GM23338 (cell line): ENCODE data around the gene ADAMTS17. TPM values are rescaled to one million over a fixed set of nuclear protein-coding genes. Genes with fewer than 3 reads are reported as not detected.

Experiments used
- ATAC-seq: fragments of 200-7000 bp; cut with Tn5 transposase; 3 replicates; pipeline ENCODE4 v1.9.1; 2020
- DNase-seq: peaks from one replicate; pipeline ENCODE4 v3.0.0-alpha.2; 2015; ENCODE audit warnings: low spot score
- H2AFZ ChIP-seq: fragments of 200-600 bp; sonication (generic); 2 replicates; pipeline ENCODE4 v1.8.0; 2016; ENCODE audit warnings: antibody characterized with exemption, mild to moderate bottlenecking, moderate library complexity
- H3F3A ChIP-seq: fragments of 200-600 bp; sonication (generic); replicated peaks from 2 replicates; pipeline ENCODE4 v1.8.0; 2017; ENCODE audit warnings: antibody characterized with exemption, mixed run types, low read depth
- H3K27ac ChIP-seq: fragments of 200-600 bp; sonication (generic); 2 replicates; pipeline ENCODE4 v1.6.1; 2016; ENCODE audit warnings: low read depth
- H3K27me3 ChIP-seq: fragments of 200-600 bp; sonication (generic); 2 replicates; pipeline ENCODE4 v1.8.0; 2016; ENCODE audit warnings: mild to moderate bottlenecking, mixed run types, moderate library complexity; ENCODE audit not compliant: insufficient read depth
- H3K36me3 ChIP-seq: fragments of 200-600 bp; sonication (generic); 2 replicates; pipeline ENCODE4 v1.8.0; 2016; ENCODE audit warnings: mild to moderate bottlenecking; ENCODE audit not compliant: insufficient read depth
- H3K4me1 ChIP-seq: fragments of 200-600 bp; sonication (generic); 2 replicates; pipeline ENCODE4 v1.8.0; 2016; ENCODE audit warnings: mild to moderate bottlenecking, moderate library complexity; ENCODE audit not compliant: insufficient read depth
- H3K4me2 ChIP-seq: fragments of 200-600 bp; sonication (generic); 2 replicates; pipeline ENCODE4 v1.7.1; 2017; ENCODE audit warnings: mixed run types
- H3K4me3 ChIP-seq: fragments of 200-600 bp; sonication (generic); 2 replicates; pipeline ENCODE4 v1.6.1; 2016; ENCODE audit warnings: mixed run types
- H3K79me2 ChIP-seq: fragments of 200-600 bp; sonication (generic); replicated peaks from 2 replicates; pipeline ENCODE4 v1.8.0; 2017; ENCODE audit warnings: mild to moderate bottlenecking; ENCODE audit not compliant: insufficient read depth
- H3K9me2 ChIP-seq: fragments of 200-600 bp; sonication (generic); 2 replicates; pipeline ENCODE4 v1.8.0; 2017; ENCODE audit not compliant: insufficient read depth
- H4K20me1 ChIP-seq: fragments of 200-600 bp; sonication (generic); replicated peaks from 2 replicates; pipeline ENCODE4 v1.8.0; 2017; ENCODE audit warnings: mild to moderate bottlenecking; ENCODE audit not compliant: insufficient read depth
- H3K27ac Mint-ChIP-seq: 2 replicates; pipeline ENCODE4 v1.8.0; 2020; ENCODE audit warnings: inconsistent platforms, mild to moderate bottlenecking, moderate library complexity, mixed read lengths
- H3K27me3 Mint-ChIP-seq: 3 replicates; pipeline ENCODE4 v1.8.0; 2022; ENCODE audit warnings: low read depth, mild to moderate bottlenecking, moderate library complexity, mixed read lengths, inconsistent platforms; ENCODE audit not compliant: insufficient read depth, poor library complexity
- H3K36me3 Mint-ChIP-seq: 3 replicates; pipeline ENCODE4 v1.8.0; 2021; ENCODE audit warnings: low read depth, mild to moderate bottlenecking, inconsistent platforms, moderate library complexity, mixed read lengths
- H3K4me1 Mint-ChIP-seq: 3 replicates; pipeline ENCODE4 v1.8.0; 2020; ENCODE audit warnings: mild to moderate bottlenecking, inconsistent platforms, mixed read lengths
- H3K4me3 Mint-ChIP-seq: 3 replicates; pipeline ENCODE4 v1.8.0; 2021; ENCODE audit warnings: moderate library complexity, mild to moderate bottlenecking, inconsistent platforms, mixed read lengths
- H3K9me3 Mint-ChIP-seq: 3 replicates; pipeline ENCODE4 v1.8.0; 2020; ENCODE audit warnings: moderate library complexity, mild to moderate bottlenecking, inconsistent platforms, mixed read lengths
- CREB1 ChIP-seq: fragments of 250-450 bp; sonication (Bioruptor Pico); IDR thresholded peaks from 2 replicates; pipeline ENCODE4 v1.5.0; 2020; ENCODE audit warnings: low read depth, mild to moderate bottlenecking, moderate library complexity
- CTCF ChIP-seq, 2 experiments: fragments of 200-600 bp in 1 of 2; sonication (generic) in 1 of 2; conservative IDR thresholded peaks; 2 replicates each; pipeline versions ENCODE4 v1.5.1 to v1.6.1; 2016 to 2017; ENCODE audit warnings: antibody characterized with exemption in 2 of 2, low read depth in 2 of 2, mild to moderate bottlenecking in 2 of 2, moderate library complexity in 1 of 2
- ETS1 ChIP-seq: IDR thresholded peaks from 2 replicates; pipeline ENCODE4 v1.6.1; 2016; ENCODE audit warnings: antibody characterized with exemption
- EZH2 ChIP-seq: fragments of 200-600 bp; sonication (generic); IDR thresholded peaks from one replicate; pipeline ENCODE4 v1.8.0; 2017; ENCODE audit warnings: antibody characterized with exemption, mild to moderate bottlenecking, low read depth; ENCODE audit not compliant: unreplicated experiment
- EZH2phosphoT487 ChIP-seq: fragments of 200-600 bp; sonication (generic); IDR thresholded peaks from one replicate; pipeline ENCODE4 v1.8.1; 2018; ENCODE audit warnings: antibody characterized with exemption; ENCODE audit not compliant: unreplicated experiment
- JUNB ChIP-seq: IDR thresholded peaks from one replicate; pipeline ENCODE4 v1.6.1; 2016; ENCODE audit warnings: antibody characterized with exemption; ENCODE audit not compliant: unreplicated experiment
- NANOG ChIP-seq: IDR thresholded peaks from 2 replicates; pipeline ENCODE4 v1.6.1; 2016; ENCODE audit warnings: antibody characterized with exemption, borderline replicate concordance
- POLR2AphosphoS5 ChIP-seq: IDR thresholded peaks from 2 replicates; pipeline ENCODE4 v1.6.1; 2016; ENCODE audit warnings: antibody characterized with exemption, low read depth
- REST ChIP-seq: IDR thresholded peaks from one replicate; pipeline ENCODE4 v1.6.1; 2018; ENCODE audit warnings: antibody characterized with exemption; ENCODE audit not compliant: unreplicated experiment
- STAT1 ChIP-seq: IDR thresholded peaks from one replicate; pipeline ENCODE4 v1.6.1; 2016; ENCODE audit warnings: antibody characterized with exemption; ENCODE audit not compliant: unreplicated experiment
- ZNF114 ChIP-seq: fragments of 250-450 bp; sonication (Bioruptor Pico); IDR thresholded peaks from 2 replicates; pipeline ENCODE4 v1.5.0; 2020; ENCODE audit warnings: mild to moderate bottlenecking, moderate library complexity
- ZNF331 ChIP-seq: fragments of 250-450 bp; sonication (Bioruptor Pico); IDR thresholded peaks from 2 replicates; pipeline ENCODE4 v1.5.0; 2020; ENCODE audit warnings: low read depth, mild to moderate bottlenecking, moderate library complexity
- ZNF462 ChIP-seq: fragments of 250-450 bp; sonication (Bioruptor Pico); IDR thresholded peaks from 2 replicates; pipeline ENCODE4 v1.5.0; 2020; ENCODE audit warnings: mild to moderate bottlenecking, moderate library complexity
- polyA plus RNA-seq: library from polyadenylated mRNA; unstranded; fragments of >200 nt; fragmentation: Nextera tagmentation; extraction: Ambion mirVana; gene quantifications from 2 replicates; pipeline ENCODE4 v1.2.1, GENCODE V29; 2016
- total RNA-seq: library from RNA; depleted of rRNA; stranded (reverse); fragments of >200 nt; shearing (Covaris generic); gene quantifications from 2 replicates; pipeline ENCODE4 v1.2.3, GENCODE V29; 2014

Gene ADAMTS17
- total and polyA plus RNA-seq, 2 experiments from 2014 or later, result 0.60 to 3.8 TPM

- H3K27me3 Mint-ChIP-seq, result peaks cover 3% of the 10 kb centered on the region
Measured at GRCh38 chr15:100037901-100038300, 303.9 kb downstream of the ADAMTS17 start.

More at GRCh38 chr15:100037901-100038300, 303.9 kb downstream of the ADAMTS17 start:
- TF ChIP-seq REST (no peak), ETS1 (no peak), STAT1 (no peak), JUNB (no peak), EZH2phosphoT487 (no peak), ZNF114 (CRISPR knock-in tag) (no peak), ZNF462 (CRISPR knock-in tag) (no peak), CTCF (conservative IDR thresholded peaks at IDR 0.05; ENCODE audit: low read depth in 2 of 2) (no peak), POLR2AphosphoS5 (no peak), NANOG (no peak), EZH2 (no peak), ZNF331 (CRISPR knock-in tag) (no peak), CREB1 (no peak)
- no peak overlapping the region for H2AFZ ChIP-seq
- no peaks in the 10 kb centered on the region for H3K79me2 ChIP-seq
- no peak overlapping the region for H3K27ac ChIP-seq
- Mint-ChIP-seq H3K9me3 (no peaks in the 10 kb centered on the region), H3K36me3 (no peaks in the 10 kb centered on the region), H3K27ac (no peak overlapping the region), H3K4me1 (peaks cover 1% of the 10 kb centered on the region; the same call in 1 of the 3 replicates), H3K4me3 (no peak overlapping the region)
- no peaks in the 10 kb centered on the region for H4K20me1 ChIP-seq
- ATAC-seq (no peak), DNase-seq (no peak)
- no peaks in the 10 kb centered on the region for H3K36me3 ChIP-seq
- H3K27me3 ChIP-seq, result no peaks in the 10 kb centered on the region
- no peaks in the 10 kb centered on the region for H3K9me2 ChIP-seq
- no peaks in the 10 kb centered on the region for H3K4me1 ChIP-seq
- no peak overlapping the region for H3K4me2 ChIP-seq
- H3K4me3 ChIP-seq, result no peak overlapping the region
- H3F3A ChIP-seq, result no peaks in the 10 kb centered on the region
